Skeletal muscle tissue (tissue), 4 donors: ENCODE results near the gene SHTN1. TPM values are rescaled to one million over a fixed set of nuclear protein-coding genes. Genes with fewer than 3 reads are reported as not detected.

ENCODE experiments used
- H3K27ac ChIP-seq: one replicate; pipeline ENCODE4 v1.7.0; 2013; ENCODE audit warnings: mild to moderate bottlenecking, low read depth, low read length, inconsistent platforms
- H3K27me3 ChIP-seq, 3 donors: one replicate each; pipeline ENCODE4 v1.7.0; 2013; ENCODE audit warnings: low read length in 3 of 3; ENCODE audit not compliant: control insufficient read depth in 3 of 3, insufficient read depth in 3 of 3
- H3K36me3 ChIP-seq, 3 donors: one replicate each; pipeline ENCODE4 v1.7.0; 2013; ENCODE audit warnings: low read length in 3 of 3; ENCODE audit not compliant: control insufficient read depth in 3 of 3, insufficient read depth in 3 of 3
- H3K4me1 ChIP-seq, 3 donors: one replicate each; pipeline ENCODE4 v1.7.0; 2013; ENCODE audit warnings: low read length in 3 of 3, mild to moderate bottlenecking in 3 of 3; ENCODE audit not compliant: control insufficient read depth in 3 of 3, insufficient read depth in 3 of 3
- H3K4me3 ChIP-seq, 3 donors: one replicate each; pipeline ENCODE4 v1.7.0; 2013; ENCODE audit warnings: low read length in 3 of 3
- H3K9ac ChIP-seq, 3 donors: one replicate each; pipeline ENCODE4 v1.7.0; 2013; ENCODE audit warnings: low read length in 3 of 3, mild to moderate bottlenecking in 3 of 3, moderate library complexity in 2 of 3, low read depth in 1 of 3
- H3K9me3 ChIP-seq, 3 donors: one replicate each; pipeline ENCODE4 v1.7.0; 2013; ENCODE audit warnings: low read length in 3 of 3; ENCODE audit not compliant: control insufficient read depth in 3 of 3
- total RNA-seq: library from RNA; depleted of rRNA; stranded (reverse); fragments of >200 nt; gene quantifications from one replicate; pipeline ENCODE4 v1.2.3, GENCODE V29; 2014
- donor health status: Osteomylitis.

The SHTN1 gene
- total RNA-seq, 1 donor from 2014 or later = 1.6 TPM

- no peaks in the 10 kb centered on the region for H3K4me1 ChIP-seq
- H3K9me3 ChIP-seq = no peaks in the 10 kb centered on the region
- no peak overlapping the region for H3K4me3 ChIP-seq
- no peak overlapping the region for H3K27ac ChIP-seq
- H3K36me3 ChIP-seq = no peaks in the 10 kb centered on the region
- no peak overlapping the region for H3K9ac ChIP-seq
- H3K27me3 ChIP-seq = peaks cover 0 to 3% (median 0%) of the 10 kb centered on the region in 3 donors
Observed at GRCh38 chr10:116879817-116880216, 125.2 kb downstream of the SHTN1 start.

- H3K27me3 ChIP-seq = no peaks in the 10 kb centered on the region
- H3K9ac ChIP-seq = no peak overlapping the region
- H3K27ac ChIP-seq = no peak overlapping the region
- no peaks in the 10 kb centered on the region for H3K36me3 ChIP-seq
- no peaks in the 10 kb centered on the region for H3K9me3 ChIP-seq
- no peaks in the 10 kb centered on the region for H3K4me1 ChIP-seq
- no peak overlapping the region for H3K4me3 ChIP-seq
Observed at GRCh38 chr10:116878123-116878522, 126.9 kb downstream of the SHTN1 start.

GRCh38 chr10:116877391-116877790 is 127.6 kb downstream of the SHTN1 start:
- Histone ChIP-seq H3K9me3 (no peaks in the 10 kb centered on the region), H3K36me3 (no peaks in the 10 kb centered on the region), H3K4me3 (no peak overlapping the region), H3K27me3 (no peaks in the 10 kb centered on the region), H3K4me1 (no peaks in the 10 kb centered on the region), H3K27ac (no peak overlapping the region), H3K9ac (no peak overlapping the region)

- no peak overlapping the region for H3K9ac ChIP-seq
- no peaks in the 10 kb centered on the region for H3K9me3 ChIP-seq
- H3K27me3 ChIP-seq = no peaks in the 10 kb centered on the region
- H3K36me3 ChIP-seq = no peaks in the 10 kb centered on the region
- H3K4me1 ChIP-seq = no peaks in the 10 kb centered on the region
- no peak overlapping the region for H3K4me3 ChIP-seq
- no peak overlapping the region for H3K27ac ChIP-seq
Observed at GRCh38 chr10:116875897-116876296, 129.1 kb downstream of the SHTN1 start.

GRCh38 chr10:116873134-116873533 is 131.9 kb downstream of the SHTN1 start:
- H3K4me1 ChIP-seq = no peaks in the 10 kb centered on the region
- H3K9me3 ChIP-seq = no peaks in the 10 kb centered on the region
- H3K27ac ChIP-seq = no peak overlapping the region
- no peaks in the 10 kb centered on the region for H3K36me3 ChIP-seq
- no peak overlapping the region for H3K4me3 ChIP-seq
- H3K9ac ChIP-seq = no peak overlapping the region
- H3K27me3 ChIP-seq = peaks cover 0 to 2% (median 0%) of the 10 kb centered on the region in 3 donors

- Histone ChIP-seq H3K9me3 (no peaks in the 10 kb centered on the region), H3K36me3 (no peaks in the 10 kb centered on the region), H3K4me1 (no peaks in the 10 kb centered on the region), H3K9ac (no peak overlapping the region), H3K27ac (no peak overlapping the region), H3K4me3 (no peak overlapping the region), H3K27me3 (peaks cover 0 to 2% (median 0%) of the 10 kb centered on the region in 3 donors)
Observed at GRCh38 chr10:116870949-116871348, 134.0 kb downstream of the SHTN1 start.

GRCh38 chr10:116868722-116869121 is 136.3 kb downstream of the SHTN1 start:
- H3K4me3 ChIP-seq = no peak overlapping the region
- H3K4me1 ChIP-seq = no peaks in the 10 kb centered on the region
- peaks cover 0 to 3% (median 0%) of the 10 kb centered on the region in 3 donors for H3K27me3 ChIP-seq
- no peak overlapping the region for H3K9ac ChIP-seq
- H3K27ac ChIP-seq = no peak overlapping the region
- H3K9me3 ChIP-seq = no peaks in the 10 kb centered on the region
- no peaks in the 10 kb centered on the region for H3K36me3 ChIP-seq

GRCh38 chr10:116868198-116868676 is 136.8 kb downstream of the SHTN1 start:
- H3K4me1 ChIP-seq = no peaks in the 10 kb centered on the region
- H3K4me3 ChIP-seq = no peak overlapping the region
- H3K27ac ChIP-seq = no peak overlapping the region

GRCh38 chr10:116866987-116867595 is 137.9 kb downstream of the SHTN1 start:
- Histone ChIP-seq H3K36me3 (no peaks in the 10 kb centered on the region), H3K9ac (no peak overlapping the region), H3K4me3 (no peak overlapping the region), H3K27me3 (peaks cover 0 to 4% (median 0%) of the 10 kb centered on the region in 3 donors), H3K9me3 (no peaks in the 10 kb centered on the region), H3K4me1 (no peaks in the 10 kb centered on the region), H3K27ac (no peak overlapping the region)

More at GRCh38 chr10:116868198-116868676, 136.8 kb downstream of the SHTN1 start:
- H3K36me3 ChIP-seq = no peaks in the 10 kb centered on the region
- H3K9me3 ChIP-seq = no peaks in the 10 kb centered on the region
- peaks cover 0 to 4% (median 0%) of the 10 kb centered on the region in 3 donors for H3K27me3 ChIP-seq
- H3K9ac ChIP-seq = no peak overlapping the region

- no peak overlapping the region for H3K27ac ChIP-seq
- H3K4me1 ChIP-seq = no peaks in the 10 kb centered on the region
- no peak overlapping the region for H3K4me3 ChIP-seq
- no peak overlapping the region for H3K9ac ChIP-seq
- H3K27me3 ChIP-seq = peaks cover 0 to 4% (median 0%) of the 10 kb centered on the region in 3 donors
- H3K9me3 ChIP-seq = no peaks in the 10 kb centered on the region
- H3K36me3 ChIP-seq = no peaks in the 10 kb centered on the region
Observed at GRCh38 chr10:116866066-116866465, 138.9 kb downstream of the SHTN1 start.
